ENCODE results near the gene DDX10. TPM values are rescaled to one million over a fixed set of nuclear protein-coding genes. Genes with fewer than 3 reads are reported as not detected.

The DDX10 gene
- total RNA-seq, 1 donor from 2014 or later = 34.7 TPM

GRCh38 chr11:108622341-108622740 lies 42.5 kb upstream of the DDX10 start:
- no peak overlapping the region for H3K4me3 Mint-ChIP-seq
- DNase-seq (ENCODE audit: extremely low spot score, unreplicated experiment) = no peak
- H3K36me3 Mint-ChIP-seq = no peaks in the 10 kb centered on the region
- no peaks in the 10 kb centered on the region for H3K9me3 Mint-ChIP-seq
- no peak for TF ChIP-seq CTCF (conservative IDR thresholded peaks at IDR 0.05)
- H3K27ac Mint-ChIP-seq = no peak overlapping the region
- peaks cover 6% of the 10 kb centered on the region for H3K4me1 Mint-ChIP-seq (ENCODE audit: unreplicated experiment)
- H3K27me3 Mint-ChIP-seq = no peaks in the 10 kb centered on the region

GRCh38 chr11:108624196-108624925 lies 40.5 kb upstream of the DDX10 start:
- H3K4me3 Mint-ChIP-seq = no peak overlapping the region
- H3K27ac Mint-ChIP-seq = no peak overlapping the region
- H3K36me3 Mint-ChIP-seq = no peaks in the 10 kb centered on the region
- H3K9me3 Mint-ChIP-seq = no peaks in the 10 kb centered on the region
- DNase-seq (ENCODE audit: extremely low spot score, unreplicated experiment) = no peak
- peaks cover 2% of the 10 kb centered on the region for H3K4me1 Mint-ChIP-seq (ENCODE audit: unreplicated experiment)
- no peaks in the 10 kb centered on the region for H3K27me3 Mint-ChIP-seq
- no peak for TF ChIP-seq CTCF (conservative IDR thresholded peaks at IDR 0.05)

- H3K4me3 Mint-ChIP-seq = no peak overlapping the region
- no peak for DNase-seq (ENCODE audit: extremely low spot score, unreplicated experiment)
- TF ChIP-seq CTCF (conservative IDR thresholded peaks at IDR 0.05) = no peak
These were observed 36.5 kb upstream of the DDX10 start for GRCh38 chr11:108628326-108628725.

GRCh38 chr11:108628812-108629211 lies 36.1 kb upstream of the DDX10 start:
- TF ChIP-seq CTCF (conservative IDR thresholded peaks at IDR 0.05) = no peak
- H3K27me3 Mint-ChIP-seq = no peaks in the 10 kb centered on the region

More at GRCh38 chr11:108628326-108628725, 36.5 kb upstream of the DDX10 start:
- Mint-ChIP-seq H3K4me1 (ENCODE audit: unreplicated experiment) (no peaks in the 10 kb centered on the region), H3K27ac (no peak overlapping the region), H3K36me3 (no peaks in the 10 kb centered on the region), H3K27me3 (no peaks in the 10 kb centered on the region), H3K9me3 (no peaks in the 10 kb centered on the region)

GRCh38 chr11:108629274-108629673 lies 35.6 kb upstream of the DDX10 start:
- Mint-ChIP-seq H3K27ac (no peak overlapping the region), H3K9me3 (peaks cover 1% of the 10 kb centered on the region), H3K4me3 (no peak overlapping the region), H3K27me3 (no peaks in the 10 kb centered on the region), H3K4me1 (ENCODE audit: unreplicated experiment) (no peaks in the 10 kb centered on the region), H3K36me3 (no peaks in the 10 kb centered on the region)
- TF ChIP-seq CTCF (conservative IDR thresholded peaks at IDR 0.05) = no peak
- DNase-seq (ENCODE audit: extremely low spot score, unreplicated experiment) = no peak

More at GRCh38 chr11:108628812-108629211, 36.1 kb upstream of the DDX10 start:
- H3K9me3 Mint-ChIP-seq = no peaks in the 10 kb centered on the region
- H3K36me3 Mint-ChIP-seq = no peaks in the 10 kb centered on the region
- H3K4me3 Mint-ChIP-seq = no peak overlapping the region
- no peak for DNase-seq (ENCODE audit: extremely low spot score, unreplicated experiment)
- no peak overlapping the region for H3K27ac Mint-ChIP-seq
- no peaks in the 10 kb centered on the region for H3K4me1 Mint-ChIP-seq (ENCODE audit: unreplicated experiment)

Data from type B pancreatic cell (in vitro differentiated cells).